ENCODE results near the gene FHDC1. TPM values are rescaled to one million over a fixed set of nuclear protein-coding genes. Genes with fewer than 3 reads are reported as not detected.

Gene FHDC1
- total RNA-seq, 1 experiment from 2014 or later, result 0.03 TPM

GRCh38 chr4:152953514-152953913 is 17.4 kb downstream of the FHDC1 start:
- H3K36me3 ChIP-seq, result no peaks in the 10 kb centered on the region
- H3K4me3 ChIP-seq, result no peak overlapping the region
- no peak overlapping the region for H3K27ac ChIP-seq
- peaks cover 14% of the 10 kb centered on the region; the same call in 1 of the 2 replicates for H3K27me3 ChIP-seq (replicated peaks)
- DNase-seq (ENCODE audit: low read depth in 1 of 2, low spot score in 2 of 2), result no peak
- peaks cover 16% of the 10 kb centered on the region for H3K4me1 ChIP-seq (replicated peaks)
- H3K9me3 ChIP-seq (replicated peaks), result no peaks in the 10 kb centered on the region

GRCh38 chr4:152954741-152955140 is 18.6 kb downstream of the FHDC1 start:
- no peaks in the 10 kb centered on the region for H3K9me3 ChIP-seq (replicated peaks)
- peaks cover 16% of the 10 kb centered on the region for H3K4me1 ChIP-seq (replicated peaks)
- no peaks in the 10 kb centered on the region for H3K36me3 ChIP-seq
- H3K27me3 ChIP-seq (replicated peaks), result peaks cover 12% of the 10 kb centered on the region; the same call in 1 of the 2 replicates
- H3K4me3 ChIP-seq, result no peak overlapping the region
- no peak overlapping the region for H3K27ac ChIP-seq
- DNase-seq (ENCODE audit: low read depth in 1 of 2, low spot score in 2 of 2), result no peak

- peaks cover 16% of the 10 kb centered on the region for H3K4me1 ChIP-seq (replicated peaks)
- no peak overlapping the region for H3K4me3 ChIP-seq
- no peaks in the 10 kb centered on the region for H3K36me3 ChIP-seq
- DNase-seq (ENCODE audit: low read depth in 1 of 2, low spot score in 2 of 2), result no peak
- H3K27me3 ChIP-seq (replicated peaks), result 0 out of 2 replicates have a peak, but pooled peaks cover 11% of the 10 kb centered on the region
- H3K27ac ChIP-seq, result no peak overlapping the region
- H3K9me3 ChIP-seq (replicated peaks), result no peaks in the 10 kb centered on the region
Observed at GRCh38 chr4:152956147-152956546, 20.0 kb downstream of the FHDC1 start.

- no peak overlapping the region for H3K4me3 ChIP-seq
- peaks cover 18% of the 10 kb centered on the region for H3K4me1 ChIP-seq (replicated peaks)
- H3K9me3 ChIP-seq (replicated peaks), result no peaks in the 10 kb centered on the region
- no peak overlapping the region for H3K27ac ChIP-seq
- peak in 1 of 2 experiments; percentile 39 for DNase-seq (ENCODE audit: low read depth in 1 of 2, low spot score in 2 of 2)
- 0 out of 2 replicates have a peak, but pooled peaks cover 6% of the 10 kb centered on the region for H3K27me3 ChIP-seq (replicated peaks)
- no peaks in the 10 kb centered on the region for H3K36me3 ChIP-seq
Observed at GRCh38 chr4:152956650-152957436, 20.7 kb downstream of the FHDC1 start.

- Histone ChIP-seq H3K36me3 (no peaks in the 10 kb centered on the region), H3K27me3 (replicated peaks) (no peaks in the 10 kb centered on the region), H3K4me3 (no peak overlapping the region), H3K9me3 (replicated peaks) (no peaks in the 10 kb centered on the region), H3K4me1 (replicated peaks) (peaks cover 21% of the 10 kb centered on the region), H3K27ac (no peak overlapping the region)
- DNase-seq (ENCODE audit: low read depth in 1 of 2, low spot score in 2 of 2), result peak in 1 of 2 experiments; percentile 18
Observed at GRCh38 chr4:152957437-152958171, 21.5 kb downstream of the FHDC1 start.

- no peaks in the 10 kb centered on the region for H3K9me3 ChIP-seq (replicated peaks)
- H3K36me3 ChIP-seq, result no peaks in the 10 kb centered on the region
- no peak overlapping the region for H3K27ac ChIP-seq
- H3K4me1 ChIP-seq (replicated peaks), result peaks cover 21% of the 10 kb centered on the region
- no peak overlapping the region for H3K4me3 ChIP-seq
- no peaks in the 10 kb centered on the region for H3K27me3 ChIP-seq (replicated peaks)
- DNase-seq (ENCODE audit: low read depth in 1 of 2, low spot score in 2 of 2), result no peak
Observed at GRCh38 chr4:152959080-152959479, 23.0 kb downstream of the FHDC1 start.

GRCh38 chr4:152960082-152960481 is 24.0 kb downstream of the FHDC1 start:
- Histone ChIP-seq H3K27ac (no peak overlapping the region), H3K4me3 (no peak overlapping the region), H3K9me3 (replicated peaks) (no peaks in the 10 kb centered on the region), H3K4me1 (replicated peaks) (peaks cover 21% of the 10 kb centered on the region), H3K27me3 (replicated peaks) (no peaks in the 10 kb centered on the region; the same call in 1 of the 2 replicates), H3K36me3 (no peaks in the 10 kb centered on the region)
- DNase-seq (ENCODE audit: low read depth in 1 of 2, low spot score in 2 of 2), result no peak

GRCh38 chr4:152961014-152961772 is 25.1 kb downstream of the FHDC1 start:
- no peaks in the 10 kb centered on the region; the same call in 1 of the 2 replicates for H3K27me3 ChIP-seq (replicated peaks)
- no peak overlapping the region for H3K4me3 ChIP-seq
- no peak overlapping the region for H3K27ac ChIP-seq

GRCh38 chr4:152961773-152962115 is 25.6 kb downstream of the FHDC1 start:
- Histone ChIP-seq H3K9me3 (replicated peaks) (no peaks in the 10 kb centered on the region), H3K4me1 (replicated peaks) (peaks cover 15% of the 10 kb centered on the region), H3K4me3 (no peak overlapping the region), H3K27ac (no peak overlapping the region), H3K27me3 (replicated peaks) (no peaks in the 10 kb centered on the region; the same call in 1 of the 2 replicates), H3K36me3 (no peaks in the 10 kb centered on the region)
- no peak for DNase-seq (ENCODE audit: low read depth in 1 of 2, low spot score in 2 of 2)

More at GRCh38 chr4:152961014-152961772, 25.1 kb downstream of the FHDC1 start:
- DNase-seq (ENCODE audit: low read depth in 1 of 2, low spot score in 2 of 2), result no peak
- no peaks in the 10 kb centered on the region for H3K36me3 ChIP-seq
- H3K4me1 ChIP-seq (replicated peaks), result peaks cover 20% of the 10 kb centered on the region
- H3K9me3 ChIP-seq (replicated peaks), result no peaks in the 10 kb centered on the region

GRCh38 chr4:152962150-152962549 is 26.0 kb downstream of the FHDC1 start:
- Histone ChIP-seq H3K4me3 (no peak overlapping the region), H3K27ac (no peak overlapping the region), H3K27me3 (replicated peaks) (no peaks in the 10 kb centered on the region; the same call in 1 of the 2 replicates), H3K36me3 (no peaks in the 10 kb centered on the region), H3K9me3 (replicated peaks) (no peaks in the 10 kb centered on the region), H3K4me1 (replicated peaks) (peaks cover 10% of the 10 kb centered on the region)
- DNase-seq (ENCODE audit: low read depth in 1 of 2, low spot score in 2 of 2), result no peak

- H3K27ac ChIP-seq, result no peak overlapping the region
- H3K9me3 ChIP-seq (replicated peaks), result no peaks in the 10 kb centered on the region
- H3K27me3 ChIP-seq (replicated peaks), result no peaks in the 10 kb centered on the region; the same call in 1 of the 2 replicates
- H3K4me3 ChIP-seq, result no peak overlapping the region
- H3K36me3 ChIP-seq, result no peaks in the 10 kb centered on the region
- peaks cover 28% of the 10 kb centered on the region for H3K4me1 ChIP-seq (replicated peaks)
- DNase-seq (ENCODE audit: low read depth in 1 of 2, low spot score in 2 of 2), result peak in 1 of 2 experiments; percentile 20
Observed at GRCh38 chr4:152964335-152964734, 28.2 kb downstream of the FHDC1 start.

GRCh38 chr4:152965611-152966010 is 29.5 kb downstream of the FHDC1 start:
- H3K9me3 ChIP-seq (replicated peaks), result no peaks in the 10 kb centered on the region
- no peak overlapping the region for H3K27ac ChIP-seq
- no peak for DNase-seq (ENCODE audit: low read depth in 1 of 2, low spot score in 2 of 2)
- H3K4me3 ChIP-seq, result no peak overlapping the region
- no peaks in the 10 kb centered on the region; the same call in 1 of the 2 replicates for H3K27me3 ChIP-seq (replicated peaks)
- H3K4me1 ChIP-seq (replicated peaks), result peaks cover 41% of the 10 kb centered on the region
- H3K36me3 ChIP-seq, result no peaks in the 10 kb centered on the region

- Histone ChIP-seq H3K36me3 (no peaks in the 10 kb centered on the region), H3K4me1 (replicated peaks) (peaks cover 45% of the 10 kb centered on the region), H3K9me3 (replicated peaks) (no peaks in the 10 kb centered on the region), H3K4me3 (no peak overlapping the region), H3K27me3 (replicated peaks) (no peaks in the 10 kb centered on the region; the same call in 1 of the 2 replicates), H3K27ac (no peak overlapping the region)
- DNase-seq (ENCODE audit: low read depth in 1 of 2, low spot score in 2 of 2), result no peak
Observed at GRCh38 chr4:152967907-152968306, 31.8 kb downstream of the FHDC1 start.

Measured in SJSA1 (cell line).